Neural progenitor cell (in vitro differentiated cells): Measurements from ENCODE around the gene CTRB1. TPM values are rescaled to one million over a fixed set of nuclear protein-coding genes. Genes with fewer than 3 reads are reported as not detected.
"Not testable (repeated sequence)": the region's sequence is repeated elsewhere in the genome, so short reads cannot be mapped to it uniquely, and the experiment has no call there.

Experiments used
- DNase-seq: peaks from one replicate; pipeline ENCODE4 v3.0.0-alpha.2; 2016; ENCODE audit warnings: low spot score
- H2AFZ ChIP-seq: fragments of 200-600 bp; sonication (generic); replicated peaks from 2 replicates; pipeline ENCODE4 v1.6.1; 2016; ENCODE audit warnings: antibody characterized with exemption
- H3F3A ChIP-seq: fragments of 200-600 bp; sonication (generic); 2 replicates; pipeline ENCODE4 v1.6.1; 2016; ENCODE audit warnings: antibody characterized with exemption, low read depth
- H3K27ac ChIP-seq: fragments of 200-600 bp; sonication (generic); 2 replicates; pipeline ENCODE4 v1.5.1; 2016; ENCODE audit warnings: mild to moderate bottlenecking
- H3K27me3 ChIP-seq: fragments of 200-600 bp; sonication (generic); 2 replicates; pipeline ENCODE4 v1.6.1; 2016; ENCODE audit warnings: mild to moderate bottlenecking, moderate library complexity
- H3K36me3 ChIP-seq: fragments of 200-600 bp; sonication (generic); 2 replicates; pipeline ENCODE4 v1.5.1; 2016
- H3K4me1 ChIP-seq: fragments of 200-600 bp; sonication (generic); 2 replicates; pipeline ENCODE4 v1.6.1; 2016; ENCODE audit warnings: mixed run types
- H3K4me2 ChIP-seq: fragments of 200-600 bp; sonication (generic); 2 replicates; pipeline ENCODE4 v1.6.1; 2016
- H3K4me3 ChIP-seq: fragments of 200-600 bp; sonication (generic); 2 replicates; pipeline ENCODE4 v1.5.1; 2016
- H3K79me2 ChIP-seq: fragments of 200-600 bp; sonication (generic); 2 replicates; pipeline ENCODE4 v1.6.1; 2016; ENCODE audit warnings: low read depth
- H3K9ac ChIP-seq: fragments of 200-600 bp; sonication (generic); 2 replicates; pipeline ENCODE4 v1.6.1; 2016
- H3K9me3 ChIP-seq: fragments of 200-600 bp; sonication (generic); 2 replicates; pipeline ENCODE4 v1.5.1; 2016; ENCODE audit warnings: low read depth
- H4K20me1 ChIP-seq: fragments of 200-600 bp; sonication (generic); 2 replicates; pipeline ENCODE4 v1.6.1; 2016; ENCODE audit warnings: low read depth
- H3K27ac Mint-ChIP-seq: 3 replicates; pipeline ENCODE4 v1.8.0; 2021; ENCODE audit warnings: mixed read lengths
- H3K27me3 Mint-ChIP-seq: 2 replicates; pipeline ENCODE4 v1.8.0; 2022; ENCODE audit warnings: low read depth, mild to moderate bottlenecking, inconsistent platforms, moderate library complexity, mixed read lengths; ENCODE audit not compliant: insufficient read depth
- H3K36me3 Mint-ChIP-seq: 3 replicates; pipeline ENCODE4 v1.8.0; 2021; ENCODE audit warnings: mixed read lengths
- H3K4me1 Mint-ChIP-seq: 3 replicates; pipeline ENCODE4 v1.8.0; 2021; ENCODE audit warnings: mixed read lengths
- H3K4me3 Mint-ChIP-seq: 3 replicates; pipeline ENCODE4 v1.8.0; 2021; ENCODE audit warnings: mild to moderate bottlenecking, moderate library complexity, mixed read lengths
- H3K9me3 Mint-ChIP-seq: 3 replicates; pipeline ENCODE4 v1.8.0; 2020; ENCODE audit warnings: mixed read lengths
- CTCF ChIP-seq: fragments of 200-600 bp; sonication (generic); IDR thresholded peaks from 2 replicates; pipeline ENCODE4 v1.5.1; 2017; ENCODE audit warnings: antibody characterized with exemption, mild to moderate bottlenecking
- EZH2 ChIP-seq: fragments of 200-600 bp; sonication (generic); IDR thresholded peaks from 2 replicates; pipeline ENCODE4 v1.6.1; 2017; ENCODE audit warnings: antibody characterized with exemption, mild to moderate bottlenecking, moderate library complexity
- EZH2phosphoT487 ChIP-seq: fragments of 200-600 bp; sonication (generic); IDR thresholded peaks from 2 replicates; pipeline ENCODE4 v1.6.1; 2017; ENCODE audit warnings: antibody characterized with exemption
- total RNA-seq: library from RNA; depleted of rRNA; stranded (reverse); fragments of >200 nt; gene quantifications from 2 replicates; pipeline ENCODE4 v1.2.3, GENCODE V29; 2015; ENCODE audit warnings: low replicate concordance

CTRB1 gene
- total RNA-seq, 1 donor from 2014 or later, result not detected

GRCh38 chr16:75219088-75219487 is 300 bp downstream of the CTRB1 start:
- no peak for TF ChIP-seq EZH2
- no peak for TF ChIP-seq EZH2phosphoT487
- no peak for TF ChIP-seq CTCF
- no peak overlapping the region for H3K4me3 Mint-ChIP-seq
- Histone ChIP-seq H3K9me3 (no peaks in the 10 kb centered on the region), H3K4me1 (no peaks in the 10 kb centered on the region), H3K27ac (no peak overlapping the region), H3K4me3 (no peak overlapping the region), H3K79me2 (no peaks in the 10 kb centered on the region), H4K20me1 (no peaks in the 10 kb centered on the region), H3K4me2 (no peak overlapping the region), H3K9ac (no peak overlapping the region), H2AFZ (no peak overlapping the region), H3K27me3 (no peaks in the 10 kb centered on the region), H3K36me3 (no peaks in the 10 kb centered on the region), H3F3A (no peaks in the 10 kb centered on the region)
- no peak overlapping the region for H3K27ac Mint-ChIP-seq
- no peaks in the 10 kb centered on the region for H3K36me3 Mint-ChIP-seq
- peaks cover 10% of the 10 kb centered on the region for H3K4me1 Mint-ChIP-seq
- H3K27me3 Mint-ChIP-seq, result peaks cover 2% of the 10 kb centered on the region
- no peaks in the 10 kb centered on the region for H3K9me3 Mint-ChIP-seq
- DNase-seq, result no peak

- no peak overlapping the region for H3K27ac Mint-ChIP-seq
- H3K4me3 ChIP-seq, result no peak overlapping the region
- no peaks in the 10 kb centered on the region for H3K36me3 Mint-ChIP-seq
- no peak for TF ChIP-seq EZH2
- no peak for TF ChIP-seq CTCF
- no peak for TF ChIP-seq EZH2phosphoT487
- H3K27ac ChIP-seq, result no peak overlapping the region
- no peak for DNase-seq
- no peak overlapping the region for H2AFZ ChIP-seq
- no peaks in the 10 kb centered on the region for H3K79me2 ChIP-seq
- no peak overlapping the region for H3K9ac ChIP-seq
- H3K4me1 Mint-ChIP-seq, result peaks cover 13% of the 10 kb centered on the region
- H3K4me3 Mint-ChIP-seq, result no peak overlapping the region
- no peaks in the 10 kb centered on the region for H3K27me3 ChIP-seq
- H3K9me3 ChIP-seq, result no peaks in the 10 kb centered on the region
- no peaks in the 10 kb centered on the region for H4K20me1 ChIP-seq
- H3K9me3 Mint-ChIP-seq, result no peaks in the 10 kb centered on the region
- no peak overlapping the region for H3K4me2 ChIP-seq
- H3K4me1 ChIP-seq, result no peaks in the 10 kb centered on the region
- H3K27me3 Mint-ChIP-seq, result peaks cover 2% of the 10 kb centered on the region
- no peaks in the 10 kb centered on the region for H3K36me3 ChIP-seq
- H3F3A ChIP-seq, result no peaks in the 10 kb centered on the region
Measured at GRCh38 chr16:75219838-75220237, 1.1 kb downstream of the CTRB1 start.

- H3K27ac ChIP-seq, result no peak overlapping the region
- H3K4me3 ChIP-seq, result no peak overlapping the region
- H3F3A ChIP-seq, result no peaks in the 10 kb centered on the region
- H2AFZ ChIP-seq, result no peak overlapping the region
- Mint-ChIP-seq H3K27me3 (peaks cover 3% of the 10 kb centered on the region), H3K9me3 (no peaks in the 10 kb centered on the region), H3K4me3 (no peak overlapping the region), H3K4me1 (peaks cover 5% of the 10 kb centered on the region), H3K36me3 (no peaks in the 10 kb centered on the region), H3K27ac (peak overlapping the region; percentile 81)
- no peaks in the 10 kb centered on the region for H4K20me1 ChIP-seq
- H3K36me3 ChIP-seq, result no peaks in the 10 kb centered on the region
- no peak for DNase-seq
- H3K79me2 ChIP-seq, result no peaks in the 10 kb centered on the region
- H3K4me1 ChIP-seq, result no peaks in the 10 kb centered on the region
- H3K9me3 ChIP-seq, result no peaks in the 10 kb centered on the region
- no peaks in the 10 kb centered on the region for H3K27me3 ChIP-seq
- TF ChIP-seq CTCF (no peak), EZH2 (no peak), EZH2phosphoT487 (no peak)
- no peak overlapping the region for H3K4me2 ChIP-seq
- H3K9ac ChIP-seq, result no peak overlapping the region
Measured at GRCh38 chr16:75222271-75222783, 3.5 kb downstream of the CTRB1 start.

- not testable (repeated sequence) for H3K27me3 ChIP-seq, H3K36me3 ChIP-seq, H3K27ac Mint-ChIP-seq, H3F3A ChIP-seq, H3K79me2 ChIP-seq, H3K9me3 Mint-ChIP-seq, H2AFZ ChIP-seq, H3K4me3 ChIP-seq, H4K20me1 ChIP-seq, H3K9me3 ChIP-seq, H3K4me1 Mint-ChIP-seq, H3K27me3 Mint-ChIP-seq, DNase-seq, H3K4me1 ChIP-seq, H3K9ac ChIP-seq, H3K36me3 Mint-ChIP-seq, H3K4me3 Mint-ChIP-seq, H3K4me2 ChIP-seq, H3K27ac ChIP-seq
Measured at GRCh38 chr16:75223129-75223528, 4.3 kb downstream of the CTRB1 start.
